Gastroesophageal sphincter (tissue), 4 donors: ENCODE results near the gene ACTL8. TPM values are rescaled to one million over a fixed set of nuclear protein-coding genes. Genes with fewer than 3 reads are reported as not detected.
"Not testable (repeated sequence)": the region's sequence is repeated elsewhere in the genome, so short reads cannot be mapped to it uniquely, and the experiment has no call there.

Experiments used
- ATAC-seq: fragments of 150-250 bp; one replicate; pipeline ENCODE4 v1.9.1; 2016; ENCODE audit warnings: mild to moderate bottlenecking, moderate library complexity
- H3K27ac ChIP-seq, 4 donors: fragments of 200-600 bp; sonication (generic) in 3 of 4; 1 replicate in 3 of 4; 2 replicates in 1 of 4; pipeline ENCODE4 v1.5.1; 2016 to 2019
- H3K27me3 ChIP-seq: fragments of 200-600 bp; sonication (generic); one replicate; pipeline ENCODE4 v1.5.1; 2019
- H3K36me3 ChIP-seq, 2 donors: fragments of 200-600 bp; sonication (generic); one replicate each; pipeline ENCODE4 v1.5.1; 2019; ENCODE audit warnings: control low read depth in 1 of 2
- H3K4me1 ChIP-seq, 3 donors: fragments of 200-600 bp; sonication (generic); 1 replicate in 2 of 3; 2 replicates in 1 of 3; pipeline ENCODE4 v1.5.1; 2016 to 2019; ENCODE audit warnings: control low read depth in 2 of 3
- H3K4me3 ChIP-seq, 2 donors: fragments of 200-600 bp; sonication (generic); one replicate each; pipeline ENCODE4 v1.5.1; 2019; ENCODE audit warnings: mild to moderate bottlenecking in 1 of 2, moderate library complexity in 1 of 2
- H3K9me3 ChIP-seq, 3 donors: fragments of 200-600 bp; sonication (generic); one replicate each; pipeline ENCODE4 v1.5.1; 2017 to 2019; ENCODE audit warnings: control low read depth in 2 of 3
- EP300 ChIP-seq: sonication (generic); formaldehyde crosslinking; IDR thresholded peaks from one replicate; pipeline ENCODE4 v1.6.1; 2017; ENCODE audit warnings: antibody characterized with exemption, mild to moderate bottlenecking
- POLR2A ChIP-seq, 2 donors: fragments of 450-650 bp; IDR thresholded peaks; one replicate each; pipeline ENCODE4 v1.6.1; 2017; ENCODE audit warnings: antibody characterized with exemption in 2 of 2, mild to moderate bottlenecking in 2 of 2, moderate library complexity in 1 of 2
- POLR2AphosphoS5 ChIP-seq: sonication (generic); formaldehyde crosslinking; IDR thresholded peaks from one replicate; pipeline ENCODE4 v1.6.1; 2017; ENCODE audit warnings: antibody characterized with exemption
- WGBS, 2 donors: methylation state at CpG; one replicate each; pipeline ENCODE4 v1.1.5; 2018; ENCODE audit warnings: low coverage in 1 of 2; 5-methylcytosine and 5-hydroxymethylcytosine counted together
- total RNA-seq, 4 donors: library from RNA; depleted of rRNA; stranded (reverse); fragments of >200 nt; gene quantifications; one replicate each; pipeline ENCODE4 v1.1.0, GENCODE V29; 2016
- TF ChIP-seq, protein P1 (sequence below), 4 experiments: fragments of 200-600 bp in 2 of 4; fragments of 450-650 bp in 2 of 4; sonication (generic) in 1 of 4; IDR thresholded peaks; one replicate each; pipeline ENCODE4 v1.5.1; 2017 to 2019; ENCODE audit warnings: antibody characterized with exemption in 4 of 4, mild to moderate bottlenecking in 2 of 4, moderate library complexity in 2 of 4

The ACTL8 gene
- total RNA-seq, 4 donors from 2014 or later: not detected

DNA sequence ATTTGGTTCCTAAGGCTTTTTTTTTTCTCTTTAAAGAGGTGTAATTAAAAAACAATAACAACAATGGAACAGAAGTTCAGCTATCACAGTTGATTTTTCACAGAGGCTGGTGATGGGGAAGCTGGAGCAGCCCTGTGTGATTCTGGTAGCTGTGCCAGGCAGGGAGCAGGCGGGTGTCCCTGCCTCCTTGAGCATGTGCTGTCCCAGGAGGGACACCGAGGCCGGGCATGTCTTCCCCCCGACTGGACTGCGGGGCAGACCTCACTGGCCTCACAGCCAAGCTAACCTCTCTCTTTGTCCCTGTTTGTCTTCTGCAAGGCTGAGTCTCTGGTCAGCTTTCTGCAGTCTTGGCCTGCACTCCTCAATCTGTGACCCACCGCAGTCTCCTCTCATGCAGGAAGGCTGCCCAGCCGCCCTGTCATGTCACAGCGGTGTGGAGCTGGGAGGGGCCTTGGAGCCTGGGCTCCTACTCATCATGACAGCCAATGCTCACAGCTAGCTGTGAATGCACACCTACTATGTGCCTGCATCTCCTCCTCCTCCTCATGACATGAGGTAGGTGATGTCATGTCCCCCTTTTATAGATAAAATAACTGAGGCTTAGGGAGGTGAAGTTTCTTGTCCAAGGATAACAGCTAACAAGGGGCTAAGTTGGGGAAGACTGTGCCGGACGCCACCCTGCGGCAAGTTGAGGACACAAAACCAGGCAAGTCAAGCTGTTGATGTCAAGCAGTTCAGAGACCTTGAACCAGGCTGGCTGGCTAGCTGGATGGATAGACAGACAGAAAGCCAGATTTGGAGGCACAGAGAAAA, 10.3 kb upstream of the ACTL8 start:
- ATAC-seq: no peak
- WGBS, 2 donors: 100% methylated on average over 1 of the region's 11 CpGs; no CpG with 5 or more reads in 1 of the 2 donors
- TF ChIP-seq POLR2AphosphoS5: no peak
- no peak for TF ChIP-seq POLR2A (IDR thresholded peaks at IDR 0.05)
- no peak for TF ChIP-seq EP300
- TF ChIP-seq, protein P1, sequence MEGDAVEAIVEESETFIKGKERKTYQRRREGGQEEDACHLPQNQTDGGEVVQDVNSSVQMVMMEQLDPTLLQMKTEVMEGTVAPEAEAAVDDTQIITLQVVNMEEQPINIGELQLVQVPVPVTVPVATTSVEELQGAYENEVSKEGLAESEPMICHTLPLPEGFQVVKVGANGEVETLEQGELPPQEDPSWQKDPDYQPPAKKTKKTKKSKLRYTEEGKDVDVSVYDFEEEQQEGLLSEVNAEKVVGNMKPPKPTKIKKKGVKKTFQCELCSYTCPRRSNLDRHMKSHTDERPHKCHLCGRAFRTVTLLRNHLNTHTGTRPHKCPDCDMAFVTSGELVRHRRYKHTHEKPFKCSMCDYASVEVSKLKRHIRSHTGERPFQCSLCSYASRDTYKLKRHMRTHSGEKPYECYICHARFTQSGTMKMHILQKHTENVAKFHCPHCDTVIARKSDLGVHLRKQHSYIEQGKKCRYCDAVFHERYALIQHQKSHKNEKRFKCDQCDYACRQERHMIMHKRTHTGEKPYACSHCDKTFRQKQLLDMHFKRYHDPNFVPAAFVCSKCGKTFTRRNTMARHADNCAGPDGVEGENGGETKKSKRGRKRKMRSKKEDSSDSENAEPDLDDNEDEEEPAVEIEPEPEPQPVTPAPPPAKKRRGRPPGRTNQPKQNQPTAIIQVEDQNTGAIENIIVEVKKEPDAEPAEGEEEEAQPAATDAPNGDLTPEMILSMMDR (IDR thresholded peaks at IDR 0.05): no peak

DNA sequence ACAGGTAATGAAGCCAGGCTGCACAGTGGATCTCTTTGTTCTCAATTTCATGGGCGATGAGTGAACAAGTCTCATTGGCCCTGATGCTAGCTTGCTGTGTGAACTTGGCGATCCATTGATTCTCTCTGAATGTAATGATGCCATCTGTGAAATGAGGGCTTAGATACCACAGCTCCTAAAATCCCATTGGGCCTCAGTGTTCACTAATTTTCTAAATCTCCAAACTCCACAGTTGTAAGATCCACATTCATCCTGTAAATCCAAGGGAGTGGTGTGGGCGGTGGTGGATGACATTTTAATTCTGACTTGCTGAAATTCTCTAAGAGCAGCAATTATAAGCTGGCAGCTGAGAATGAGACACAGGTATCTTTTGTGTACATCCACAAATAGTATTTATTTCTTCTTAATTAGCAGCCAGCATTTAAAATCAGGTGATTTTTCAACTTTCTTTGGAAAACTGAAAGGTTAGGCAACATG, 9.6 kb upstream of the ACTL8 start:
- TF ChIP-seq EP300 (no peak), POLR2A (IDR thresholded peaks at IDR 0.05) (no peak), POLR2AphosphoS5 (no peak)
- TF ChIP-seq, protein P1 (IDR thresholded peaks at IDR 0.05): no peak
- H3K4me3 ChIP-seq: no peak overlapping the region
- no peak for ATAC-seq
- H3K4me1 ChIP-seq: peaks cover 0 to 11% (median 0%) of the 10 kb centered on the region in 3 donors
- 81 to 100% methylated on average over 1 to 3 of the region's 3 CpGs for WGBS, 2 donors
- no peaks in the 10 kb centered on the region for H3K36me3 ChIP-seq
- no peaks in the 10 kb centered on the region for H3K9me3 ChIP-seq
- H3K27me3 ChIP-seq: peaks cover 33% of the 10 kb centered on the region
- no peak overlapping the region for H3K27ac ChIP-seq

More for the DNA sequence above, 10.3 kb upstream of the ACTL8 start:
- Histone ChIP-seq H3K36me3 (no peaks in the 10 kb centered on the region), H3K4me1 (peaks cover 0 to 11% (median 0%) of the 10 kb centered on the region in 3 donors), H3K9me3 (no peaks in the 10 kb centered on the region), H3K4me3 (no peak overlapping the region), H3K27me3 (peaks cover 35% of the 10 kb centered on the region), H3K27ac (no peak overlapping the region)

DNA sequence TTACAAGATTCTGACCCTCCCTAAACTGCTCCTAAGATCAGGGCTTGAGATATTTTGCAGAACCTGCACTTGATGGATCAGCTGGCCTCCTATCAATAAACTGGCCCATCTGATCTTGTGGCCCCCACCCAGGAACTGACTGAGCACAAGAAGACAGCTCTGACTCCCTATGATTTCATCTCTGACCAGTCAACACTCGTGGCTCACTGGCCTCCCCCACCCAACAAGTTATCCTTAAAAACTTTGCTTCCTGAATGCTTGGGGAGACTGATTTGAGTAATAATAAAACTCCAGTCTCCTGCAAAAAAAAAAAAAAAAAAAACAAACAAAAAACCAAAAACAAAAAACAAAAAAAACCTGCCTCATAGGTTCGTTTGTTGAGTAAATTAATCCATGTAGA, 8.9 kb upstream of the ACTL8 start:
- peaks cover 0 to 11% (median 0%) of the 10 kb centered on the region in 3 donors for H3K4me1 ChIP-seq
- H3K4me3 ChIP-seq, H3K9me3 ChIP-seq, H3K36me3 ChIP-seq, ATAC-seq, H3K27ac ChIP-seq: not testable (repeated sequence)
- WGBS, 2 donors: 72 to 79% methylated on average over 2 of the region's 2 CpGs
- peaks cover 32% of the 10 kb centered on the region for H3K27me3 ChIP-seq

DNA sequence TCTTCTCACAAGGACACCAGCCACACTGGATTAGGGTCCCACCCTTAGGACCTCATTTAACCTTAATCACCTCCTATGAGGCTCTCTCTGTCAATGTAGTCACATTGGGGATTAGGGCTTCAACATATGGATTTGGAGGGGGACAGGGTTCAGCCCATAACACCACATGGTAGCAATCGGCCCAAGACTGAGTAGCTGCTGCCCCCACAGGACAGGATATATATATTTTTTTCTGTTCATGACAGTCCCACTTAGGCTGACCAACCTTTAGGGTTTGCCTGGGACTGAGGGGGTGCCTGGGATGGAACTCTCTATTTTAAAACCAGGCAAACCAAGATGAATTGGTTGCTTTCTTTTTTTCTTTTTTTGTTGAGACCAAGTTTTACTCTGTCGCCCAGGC, 8.2 kb upstream of the ACTL8 start:
- H3K4me1 ChIP-seq: peaks cover 0 to 11% (median 0%) of the 10 kb centered on the region in 3 donors
- H3K4me3 ChIP-seq: no peak overlapping the region
- H3K27ac ChIP-seq: no peak overlapping the region
- peaks cover 26% of the 10 kb centered on the region for H3K27me3 ChIP-seq
- TF ChIP-seq POLR2A (IDR thresholded peaks at IDR 0.05) (no peak), POLR2AphosphoS5 (no peak), EP300 (no peak)
- TF ChIP-seq, protein P1 (IDR thresholded peaks at IDR 0.05): no peak
- H3K9me3 ChIP-seq: no peaks in the 10 kb centered on the region
- 81% methylated on average over 2 of the region's 2 CpGs; no CpG with 5 or more reads in 1 of the 2 donors for WGBS, 2 donors
- ATAC-seq: no peak
- H3K36me3 ChIP-seq: no peaks in the 10 kb centered on the region

DNA sequence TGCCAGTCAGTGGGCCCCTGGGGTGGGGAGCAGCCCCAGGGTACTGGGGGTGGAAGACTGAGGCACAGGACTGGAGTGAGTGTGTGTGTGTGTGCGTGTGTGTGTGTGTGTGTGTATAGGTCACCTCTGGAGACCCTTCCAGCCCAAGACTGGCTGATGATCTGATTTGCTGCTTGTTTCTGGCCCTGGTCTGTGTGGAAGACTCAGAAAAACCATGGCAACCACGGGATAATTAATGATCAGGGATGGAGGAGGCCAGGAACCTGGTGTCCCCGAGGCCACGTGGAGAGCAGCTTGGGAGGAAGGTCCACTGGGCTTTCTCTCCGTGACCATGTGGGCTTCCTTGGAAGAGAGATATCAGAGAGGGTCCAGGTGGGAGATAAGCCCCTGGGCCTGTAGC, 4.8 kb upstream of the ACTL8 start:
- H3K4me3 ChIP-seq: no peak overlapping the region
- WGBS, 2 donors: 81% methylated on average over 4 of the region's 5 CpGs; no CpG with 5 or more reads in 1 of the 2 donors
- peaks cover 29% of the 10 kb centered on the region for H3K27me3 ChIP-seq
- no peak for TF ChIP-seq POLR2A (IDR thresholded peaks at IDR 0.05)
- no peak for TF ChIP-seq EP300
- no peak for TF ChIP-seq POLR2AphosphoS5
- TF ChIP-seq, protein P1 (IDR thresholded peaks at IDR 0.05): no peak
- peaks cover 0 to 16% (median 0%) of the 10 kb centered on the region in 3 donors for H3K9me3 ChIP-seq
- H3K4me1 ChIP-seq: no peaks in the 10 kb centered on the region
- H3K27ac ChIP-seq: no peak overlapping the region
- ATAC-seq: no peak
- H3K36me3 ChIP-seq: no peaks in the 10 kb centered on the region
